HG03378 (cell line): ENCODE measurements around the gene PLEKHN1.
"Not testable (repeated sequence)": the region's sequence is repeated elsewhere in the genome, so short reads cannot be mapped to it uniquely, and the experiment has no call there.

Experiments
- ATAC-seq: cut with Tn5 transposase; IDR thresholded peaks from one replicate; pipeline ENCODE4 v1.9.1; 2021; ENCODE audit warnings: mild to moderate bottlenecking, moderate library complexity; ENCODE audit not compliant: unreplicated experiment

PLEKHN1 gene

GRCh38 chr1:973459-974292 is 7.4 kb downstream of the PLEKHN1 start:
- ATAC-seq = no peak

GRCh38 chr1:974293-974640 is 8.0 kb downstream of the PLEKHN1 start:
- ATAC-seq = no peak

GRCh38 chr1:974687-975328 is 8.5 kb downstream of the PLEKHN1 start:
- no peak for ATAC-seq

- no peak for ATAC-seq
Measured at GRCh38 chr1:975365-975764, 9.1 kb downstream of the PLEKHN1 start.

GRCh38 chr1:975896-976683 is 9.8 kb downstream of the PLEKHN1 start:
- no peak for ATAC-seq

GRCh38 chr1:976791-977190 is 10.5 kb downstream of the PLEKHN1 start:
- ATAC-seq = not testable (repeated sequence)

- no peak for ATAC-seq
Measured at GRCh38 chr1:978069-978834, 12.0 kb downstream of the PLEKHN1 start.

GRCh38 chr1:978835-979743 is 12.8 kb downstream of the PLEKHN1 start:
- no peak for ATAC-seq

GRCh38 chr1:979744-980072 is 13.4 kb downstream of the PLEKHN1 start:
- ATAC-seq = no peak

- no peak for ATAC-seq
Measured at GRCh38 chr1:980137-980571, 13.9 kb downstream of the PLEKHN1 start.

- no peak for ATAC-seq
Measured at GRCh38 chr1:980602-981395, 14.5 kb downstream of the PLEKHN1 start.

GRCh38 chr1:981491-981954 is 15.2 kb downstream of the PLEKHN1 start:
- no peak for ATAC-seq

- no peak for ATAC-seq
Measured at GRCh38 chr1:981955-982558, 15.8 kb downstream of the PLEKHN1 start, which contains the start of gene PERM1. Gene PERM1 (minus strand): TSS chr1:982093. CDS start chr1:981029, 1,064 bp downstream.

GRCh38 chr1:982765-983436 is 16.6 kb downstream of the PLEKHN1 start:
- no peak for ATAC-seq

GRCh38 chr1:983798-984475 is 17.7 kb downstream of the PLEKHN1 start:
- no peak for ATAC-seq

- no peak for ATAC-seq
Measured at GRCh38 chr1:984476-984814, 18.2 kb downstream of the PLEKHN1 start.

- no peak for ATAC-seq
Measured at GRCh38 chr1:985126-985525, 18.8 kb downstream of the PLEKHN1 start.

- not testable (repeated sequence) for ATAC-seq
Measured at GRCh38 chr1:988061-988460, 21.8 kb downstream of the PLEKHN1 start.
